GM18909 (cell line): ENCODE measurements around the gene TRIO.

Source experiments
- ATAC-seq: cut with Tn5 transposase; IDR thresholded peaks from one replicate; pipeline ENCODE4 v1.9.1; 2021; ENCODE audit warnings: mild to moderate bottlenecking; ENCODE audit not compliant: unreplicated experiment, poor library complexity

The TRIO gene

GRCh38 chr5:14201325-14202045 lies 58.3 kb downstream of the TRIO start:
- ATAC-seq, result no peak

GRCh38 chr5:14202462-14202861 lies 59.3 kb downstream of the TRIO start:
- ATAC-seq, result no peak

GRCh38 chr5:14204011-14204670 lies 61.0 kb downstream of the TRIO start:
- ATAC-seq, result no peak

GRCh38 chr5:14204785-14205321 lies 61.7 kb downstream of the TRIO start:
- ATAC-seq, result peak; percentile 24

- no peak for ATAC-seq
These were observed 63.0 kb downstream of the TRIO start for GRCh38 chr5:14206028-14206725.

GRCh38 chr5:14207428-14207827 lies 64.3 kb downstream of the TRIO start:
- peak; percentile 31 for ATAC-seq

GRCh38 chr5:14208071-14209021 lies 65.2 kb downstream of the TRIO start:
- ATAC-seq, result peak; percentile 60

GRCh38 chr5:14209222-14209822 lies 66.2 kb downstream of the TRIO start:
- no peak for ATAC-seq

- ATAC-seq, result no peak
These were observed 66.7 kb downstream of the TRIO start for GRCh38 chr5:14209836-14210235.

GRCh38 chr5:14210729-14211128 lies 67.6 kb downstream of the TRIO start:
- no peak for ATAC-seq

- peak; percentile 33 for ATAC-seq
These were observed 69.0 kb downstream of the TRIO start for GRCh38 chr5:14211818-14212803.

- ATAC-seq, result peak; percentile 39
These were observed 69.7 kb downstream of the TRIO start for GRCh38 chr5:14212838-14213237.

GRCh38 chr5:14213253-14213652 lies 70.1 kb downstream of the TRIO start:
- ATAC-seq, result no peak

GRCh38 chr5:14213813-14214585 lies 70.9 kb downstream of the TRIO start:
- ATAC-seq, result peak; percentile 48

GRCh38 chr5:14215901-14216300 lies 72.8 kb downstream of the TRIO start:
- ATAC-seq, result no peak

- ATAC-seq, result no peak
These were observed 73.2 kb downstream of the TRIO start for GRCh38 chr5:14216372-14216771.

GRCh38 chr5:14216902-14217301 lies 73.8 kb downstream of the TRIO start:
- ATAC-seq, result no peak

- no peak for ATAC-seq
These were observed 74.4 kb downstream of the TRIO start for GRCh38 chr5:14217587-14217986.
